H1 (cell line): ENCODE measurements around the gene OR7G2. TPM values are rescaled to one million over a fixed set of nuclear protein-coding genes. Genes with fewer than 3 reads are reported as not detected.
A peak's percentile ranks its signal among the peaks of the same experiment; 100 is the strongest.
"Not testable (repeated sequence)": the region's sequence is repeated elsewhere in the genome, so short reads cannot be mapped to it uniquely, and the experiment has no call there.

Source experiments
- CTCF ChIA-PET: fragments of 300-600 bp; sonication (Branson Sonifier 250); formaldehyde crosslinking; loops from one replicate; lab custom pipeline; 2021; ENCODE audit not compliant: partially characterized antibody; lab: Charles Lee
- POLR2A ChIA-PET: fragments of 300-600 bp; sonication (Branson Sonifier 250); formaldehyde crosslinking; loops from one replicate; lab custom pipeline; 2021; ENCODE audit warnings: inconsistent platforms; ENCODE audit not compliant: partially characterized antibody; lab: Charles Lee
- DNase-seq, 2 experiments: peaks; one replicate each; pipeline versions ENCODE4 v3.0.0 to v3.0.0-alpha.2; 2010 to 2022; ENCODE audit warnings: low spot score in 2 of 2, low read depth in 1 of 2, mixed read lengths in 1 of 2
- FAIRE-seq: peaks from 2 replicates; lab custom pipeline; 2011; peaks lifted over from hg19 to GRCh38; lab: Jason Lieb, UNC
- H2AFZ ChIP-seq: 2 replicates; pipeline ENCODE4 v1.8.1; 2012; ENCODE audit warnings: low read length, inconsistent platforms
- H2AK5ac ChIP-seq: 2 replicates; pipeline ENCODE4 v1.6.1; 2013; ENCODE audit warnings: low read depth, low read length
- H2BK120ac ChIP-seq: replicated peaks from 2 replicates; pipeline ENCODE3; 2013; ENCODE audit warnings: low read depth, low read length, inconsistent platforms
- H2BK12ac ChIP-seq: 2 replicates; pipeline ENCODE4 v1.6.1; 2013; ENCODE audit warnings: low read depth, low read length
- H2BK15ac ChIP-seq: 2 replicates; pipeline ENCODE4 v1.6.1; 2013; ENCODE audit warnings: low read length
- H2BK20ac ChIP-seq: 2 replicates; pipeline ENCODE4 v1.6.1; 2013; ENCODE audit warnings: low read length
- H2BK5ac ChIP-seq: 2 replicates; pipeline ENCODE4 v1.6.1; 2013; ENCODE audit warnings: low read depth, low read length
- H3K14ac ChIP-seq: 2 replicates; pipeline ENCODE4 v1.6.1; 2013; ENCODE audit warnings: inconsistent platforms; ENCODE audit not compliant: insufficient read length
- H3K18ac ChIP-seq: 2 replicates; pipeline ENCODE4 v1.6.1; 2013; ENCODE audit warnings: low read length; ENCODE audit errors: extremely low read depth
- H3K23ac ChIP-seq: 2 replicates; pipeline ENCODE4 v1.6.1; 2013; ENCODE audit warnings: inconsistent platforms; ENCODE audit not compliant: insufficient read length
- H3K23me2 ChIP-seq: 2 replicates; pipeline ENCODE4 v1.6.1; 2013; ENCODE audit warnings: low read depth, low read length
- H3K27ac ChIP-seq: 2 replicates; pipeline ENCODE4 v1.6.1; 2011; ENCODE audit warnings: low read depth, low read length, inconsistent platforms
- H3K27me3 ChIP-seq, 4 experiments: replicated peaks in 1 of 4; 1 replicate in 1 of 4; 2 replicates in 3 of 4; pipeline versions ENCODE4 v1.6.1 to v1.8.1; 2011 to 2013; ENCODE audit warnings: low read length in 3 of 4, mild to moderate bottlenecking in 3 of 4, inconsistent platforms in 2 of 4, mixed read lengths in 2 of 4, moderate library complexity in 1 of 4; ENCODE audit not compliant: control insufficient read depth in 3 of 4, insufficient read depth in 3 of 4; ENCODE audit errors: extremely low read depth in 1 of 4
- H3K36me3 ChIP-seq, 4 experiments: 2 replicates each; pipeline versions ENCODE4 v1.6.1 to v1.8.1; 2011 to 2013; ENCODE audit warnings: mild to moderate bottlenecking in 4 of 4, low read length in 3 of 4, moderate library complexity in 2 of 4, control low read depth in 1 of 4, inconsistent platforms in 1 of 4; ENCODE audit not compliant: insufficient read depth in 4 of 4, control insufficient read depth in 2 of 4
- H3K4ac ChIP-seq: replicated peaks from 2 replicates; pipeline ENCODE3; 2013; ENCODE audit warnings: low read length, low read depth, mixed read lengths, inconsistent platforms; ENCODE audit not compliant: insufficient read length
- H3K4me1 ChIP-seq, 4 experiments: replicated peaks in 1 of 4; 1 replicate in 1 of 4; 2 replicates in 3 of 4; pipeline versions ENCODE4 v1.6.1 to v1.8.1; 2011 to 2013; ENCODE audit warnings: low read length in 3 of 4, inconsistent platforms in 2 of 4, mixed read lengths in 1 of 4; ENCODE audit not compliant: insufficient read depth in 4 of 4, control insufficient read depth in 3 of 4
- H3K4me2 ChIP-seq, 2 experiments: 2 replicates each; pipeline versions ENCODE4 v1.6.1 to v1.8.1; 2011 to 2013; ENCODE audit warnings: low read depth in 2 of 2, low read length in 2 of 2, control low read depth in 1 of 2, inconsistent platforms in 1 of 2, mild to moderate bottlenecking in 1 of 2; ENCODE audit not compliant: insufficient read depth in 1 of 2
- H3K4me3 ChIP-seq, 4 experiments: fragments of 200-600, 300-600 bp in 1 of 4; sonication (generic), shearing (Covaris generic), sonication (Bioruptor Twin) in 1 of 4; 2 replicates each; pipeline versions ENCODE4 v1.5.1 to v1.8.1; 2011 to 2016; ENCODE audit warnings: low read length in 4 of 4, low read depth in 3 of 4, control low read depth in 2 of 4, inconsistent platforms in 2 of 4, mild to moderate bottlenecking in 2 of 4, mixed read lengths in 1 of 4, moderate library complexity in 1 of 4; ENCODE audit not compliant: insufficient read depth in 2 of 4; ENCODE audit errors: extremely low read depth in 1 of 4
- H3K56ac ChIP-seq: replicated peaks from 2 replicates; pipeline ENCODE3; 2013; ENCODE audit warnings: low read depth, mild to moderate bottlenecking, mixed read lengths, low read length, inconsistent platforms; ENCODE audit not compliant: insufficient read length
- H3K79me1 ChIP-seq: 2 replicates; pipeline ENCODE4 v1.6.1; 2013; ENCODE audit warnings: low read depth, low read length, control low read depth
- H3K79me2 ChIP-seq, 2 experiments: 2 replicates each; pipeline versions ENCODE4 v1.6.1 to v1.8.1; 2012 to 2013; ENCODE audit warnings: low read length in 2 of 2, mild to moderate bottlenecking in 2 of 2, inconsistent platforms in 1 of 2; ENCODE audit not compliant: insufficient read depth in 2 of 2, control insufficient read depth in 1 of 2
- H3K9ac ChIP-seq, 4 experiments: replicated peaks in 1 of 4; 1 replicate in 1 of 4; 2 replicates in 3 of 4; pipeline versions ENCODE4 v1.6.1 to v1.8.1; 2011 to 2013; ENCODE audit warnings: low read depth in 3 of 4, low read length in 3 of 4, control low read depth in 2 of 4, mild to moderate bottlenecking in 2 of 4, moderate library complexity in 2 of 4, inconsistent platforms in 1 of 4; ENCODE audit errors: extremely low read depth in 1 of 4
- H3K9me3 ChIP-seq, 2 experiments: 2 replicates each; pipeline versions ENCODE4 v1.6.1 to v1.8.1; 2012 to 2013; ENCODE audit warnings: mild to moderate bottlenecking in 2 of 2, moderate library complexity in 2 of 2, control low read depth in 1 of 2, inconsistent platforms in 1 of 2, low read depth in 1 of 2, low read length in 1 of 2, mixed read lengths in 1 of 2; ENCODE audit not compliant: insufficient read depth in 2 of 2
- H4K20me1 ChIP-seq, 2 experiments: replicated peaks in 1 of 2; 2 replicates each; pipeline versions ENCODE3 to v1.8.1; 2011 to 2013; ENCODE audit warnings: inconsistent platforms in 2 of 2, low read length in 2 of 2, mild to moderate bottlenecking in 1 of 2; ENCODE audit not compliant: insufficient read depth in 2 of 2, control insufficient read depth in 1 of 2
- H4K5ac ChIP-seq: 2 replicates; pipeline ENCODE4 v1.6.1; 2013; ENCODE audit warnings: low read length, low read depth, mixed read lengths, inconsistent platforms; ENCODE audit not compliant: insufficient read length
- H4K8ac ChIP-seq: 2 replicates; pipeline ENCODE4 v1.8.0; 2013; ENCODE audit warnings: mild to moderate bottlenecking, moderate library complexity, low read length, inconsistent platforms; ENCODE audit not compliant: insufficient read depth; ENCODE audit errors: extremely low read depth
- H4K91ac ChIP-seq: replicated peaks from 2 replicates; pipeline ENCODE3; 2013; ENCODE audit warnings: low read length, mixed read lengths, inconsistent platforms; ENCODE audit not compliant: insufficient read length
- WGBS, 2 experiments: shearing (Covaris generic) in 1 of 2; methylation state at CpG; one replicate each; pipeline versions ENCODE4 v1.1.6 to v1.1.7; 2013 to 2015; ENCODE audit warnings: low lambda C conversion rate in 2 of 2, mixed read lengths in 2 of 2, inconsistent platforms in 1 of 2, low coverage in 1 of 2, missing lambda C conversion rate in 1 of 2; ENCODE audit not compliant: insufficient replicate concordance in 2 of 2, insufficient coverage in 1 of 2, insufficient read length in 1 of 2; ENCODE audit errors: extremely low coverage in 1 of 2, missing lambda C conversion rate in 1 of 2; 5-methylcytosine and 5-hydroxymethylcytosine counted together
- polyA plus RNA-seq, 7 experiments: library from polyadenylated mRNA; depleted of rRNA in 3 of 7; stranded (reverse) in 5 of 7; unstranded in 2 of 7; fragments of >200 nt in 5 of 7; fragments of 200-250 nt in 2 of 7; gene quantifications; 1 replicate in 5 of 7; 2 replicates in 1 of 7; 4 replicates in 1 of 7; pipeline versions ENCODE4 v1.2.1 to v1.2.3, GENCODE V29; 2011 to 2013; ENCODE audit warnings: missing spikeins in 2 of 7, mixed read lengths in 2 of 7
- total RNA-seq: library from RNA; stranded (reverse); fragmentation: NEBNext Ultra II Directional; extraction: Animal tissue kit (Norgen Biotek cat#: 25700); gene quantifications from 2 replicates; pipeline ENCODE4 v1.2.1, GENCODE V29; 2021

OR7G2 gene
- total and polyA plus RNA-seq, 2 of the 8 experiments (the other 6 are each of a cell fraction or from before 2014, with no cell fraction given): not detected

DNA sequence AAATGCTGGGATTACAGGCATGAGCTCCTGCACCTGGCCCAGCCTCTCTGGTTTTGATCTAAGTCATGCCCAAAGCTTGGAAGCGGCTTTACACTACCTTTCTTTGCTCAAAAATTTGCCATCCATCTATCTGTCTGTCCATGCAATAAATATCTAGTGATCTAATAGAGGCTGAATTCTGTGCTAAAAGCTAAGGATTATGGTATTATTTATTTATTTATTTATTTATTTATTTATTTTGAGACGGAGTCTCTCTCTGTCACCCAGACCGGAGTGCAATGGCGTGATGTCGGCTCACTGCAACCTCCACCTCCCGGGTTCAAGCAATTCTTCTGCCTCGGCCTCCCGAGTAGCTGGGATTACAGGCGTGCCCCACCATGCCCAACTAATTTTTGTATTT lies 51.1 kb downstream of the OR7G2 start:
- not testable (repeated sequence) for H4K5ac ChIP-seq, H3K9me3 ChIP-seq, H3K4me3 ChIP-seq, H3K23me2 ChIP-seq, H3K9ac ChIP-seq, H3K23ac ChIP-seq, DNase-seq, H3K36me3 ChIP-seq, H2BK20ac ChIP-seq, H3K56ac ChIP-seq, H2AFZ ChIP-seq, H3K79me1 ChIP-seq, H2BK15ac ChIP-seq, H3K14ac ChIP-seq, H3K27ac ChIP-seq, FAIRE-seq, H3K79me2 ChIP-seq, H4K20me1 ChIP-seq, H4K8ac ChIP-seq, H2BK120ac ChIP-seq, H3K27me3 ChIP-seq, H3K4ac ChIP-seq
- ChIA-PET POLR2A (interaction anchor here (0.6 to 0.9 kb wide), 2 partner anchors 9 to 525 kb away, joined by 3 read pairs; no protein-coding TSS in a partner anchor), CTCF (interaction anchor here (0.5 to 1.5 kb wide), 4 partner anchors 9 to 462 kb away, joined by 3 to 4 read pairs (median 3); no protein-coding TSS in a partner anchor)
- Histone ChIP-seq H3K4me2 (peak overlapping the region in 1 of 2 experiments; percentile 74; a peak in 1 of 4 replicates), H4K91ac (peak overlapping the region; percentile 74), H2BK5ac (peak overlapping the region; percentile 44; the same call in 1 of the 2 replicates), H2BK12ac (0 out of 2 replicates have a peak overlapping the region, but pooled peaks have one; percentile 80), H3K4me1 (peaks cover 4 to 16% (median 8%) of the 10 kb centered on the region in 4 experiments; a peak in 6 of 7 replicates), H2AK5ac (peak overlapping the region; percentile 82; the same call in 1 of the 2 replicates), H3K18ac (peak overlapping the region; percentile 78)
- 94% methylated on average over 9 of the region's 9 CpGs; no CpG with 5 or more reads in 1 of the 2 experiments for WGBS, 2 experiments
